ENCODE results near the gene PTGES2. TPM values are rescaled to one million over a fixed set of nuclear protein-coding genes. Genes with fewer than 3 reads are reported as not detected.

The PTGES2 gene
- total RNA-seq = 10 to 100 TPM; 51.0 to 56.4 TPM

GRCh38 chr9:128127568-128127989 lies at the start of gene PTGES2:
TSS of gene PTGES2 (minus strand) at chr9:128127729. CDS start at chr9:128127717, 12 bp downstream.
- H3K4me3 Mint-ChIP-seq = peak within 1 kb of the TSS; percentile 95
- peaks cover 3% of the 10 kb centered on the region for H3K36me3 Mint-ChIP-seq
- CTCF ChIA-PET = interaction anchor here (1.9 kb wide), 1 partner anchor 10 kb away, joined by 17 read pairs; no protein-coding TSS in a partner anchor

GRCh38 chr9:128175726-128176125 lies 48.2 kb upstream of the PTGES2 start:
- Mint-ChIP-seq H3K4me3 (no peak overlapping the region), H3K4me1 (no peaks in the 10 kb centered on the region), H3K9me3 (ENCODE audit: low read depth) (peaks cover 6% of the 10 kb centered on the region), H3K27ac (no peak overlapping the region), H3K36me3 (peaks cover 35% of the 10 kb centered on the region), H3K27me3 (no peaks in the 10 kb centered on the region)
- DNase-seq (no peak), ATAC-seq (no peak)
- CTCF ChIA-PET = no interaction called here

More at GRCh38 chr9:128127568-128127989, at the start of gene PTGES2:
- DNase-seq (peak; percentile 84), ATAC-seq (peak; percentile 73)
- no peaks in the 10 kb centered on the region for H3K9me3 Mint-ChIP-seq (ENCODE audit: low read depth)
- peaks cover 28% of the 10 kb centered on the region for H3K4me1 Mint-ChIP-seq
- H3K27me3 Mint-ChIP-seq = peaks cover 8% of the 10 kb centered on the region
- H3K27ac Mint-ChIP-seq = peak within 1 kb of the TSS; percentile 96

GRCh38 chr9:128175102-128175563 lies 47.6 kb upstream of the PTGES2 start:
- ATAC-seq = no peak
- Mint-ChIP-seq H3K27me3 (no peaks in the 10 kb centered on the region), H3K4me1 (no peaks in the 10 kb centered on the region), H3K27ac (no peak overlapping the region), H3K9me3 (ENCODE audit: low read depth) (peaks cover 3% of the 10 kb centered on the region), H3K4me3 (no peak overlapping the region), H3K36me3 (peaks cover 29% of the 10 kb centered on the region)
- CTCF ChIA-PET = interaction anchor here (1.2 kb wide), 1 partner anchor 15 kb away, joined by 5 read pairs; no protein-coding TSS in a partner anchor
- DNase-seq = no peak

DNA sequence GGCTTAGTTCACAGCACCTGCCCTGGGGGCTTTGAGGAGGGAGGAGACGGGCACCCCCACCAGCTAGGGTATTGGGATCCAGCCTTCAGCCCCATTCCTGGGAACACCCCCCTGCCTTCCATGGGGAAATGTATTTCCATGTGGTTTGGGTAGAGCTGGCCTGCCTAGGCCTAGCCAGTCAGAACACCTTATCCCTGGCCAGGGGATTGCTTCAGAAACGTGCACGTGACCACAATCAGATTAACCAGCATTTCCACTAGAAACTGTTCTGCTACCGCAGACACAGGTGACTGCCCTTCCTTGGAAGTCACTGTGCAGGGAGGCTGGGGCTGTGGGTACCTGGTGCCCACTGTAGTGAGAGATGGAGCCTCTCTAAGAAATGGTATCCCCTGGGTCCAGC lies 46.5 kb upstream of the PTGES2 start:
- Mint-ChIP-seq H3K27ac (no peak overlapping the region), H3K4me3 (no peak overlapping the region), H3K36me3 (peaks cover 18% of the 10 kb centered on the region), H3K9me3 (ENCODE audit: low read depth) (no peaks in the 10 kb centered on the region), H3K27me3 (no peaks in the 10 kb centered on the region), H3K4me1 (no peaks in the 10 kb centered on the region)
- ATAC-seq = no peak
- no peak for DNase-seq
- CTCF ChIA-PET = interaction anchor here (1.1 to 1.2 kb wide), 2 partner anchors 16 to 44 kb away, joined by 3 to 5 read pairs; no protein-coding TSS in a partner anchor

GRCh38 chr9:128169925-128170324 lies 42.4 kb upstream of the PTGES2 start:
- ATAC-seq = no peak
- Mint-ChIP-seq H3K4me3 (no peak overlapping the region), H3K27me3 (no peaks in the 10 kb centered on the region), H3K36me3 (peaks cover 20% of the 10 kb centered on the region), H3K27ac (no peak overlapping the region), H3K9me3 (ENCODE audit: low read depth) (no peaks in the 10 kb centered on the region), H3K4me1 (no peaks in the 10 kb centered on the region)
- CTCF ChIA-PET = interaction anchor here (1.3 to 1.4 kb wide), 2 partner anchors 10 to 14 kb away, joined by 4 to 5 read pairs; partner anchors contain the start of gene BBLN
- DNase-seq = no peak

GRCh38 chr9:128169492-128169891 lies 42.0 kb upstream of the PTGES2 start:
- Mint-ChIP-seq H3K27ac (no peak overlapping the region), H3K9me3 (ENCODE audit: low read depth) (no peaks in the 10 kb centered on the region), H3K27me3 (no peaks in the 10 kb centered on the region), H3K4me3 (no peak overlapping the region), H3K36me3 (peaks cover 22% of the 10 kb centered on the region), H3K4me1 (no peaks in the 10 kb centered on the region)
- no peak for DNase-seq
- no peak for ATAC-seq
- CTCF ChIA-PET = interaction anchor here (1.4 kb wide), 1 partner anchor 14 kb away, joined by 5 read pairs; no protein-coding TSS in a partner anchor

GRCh38 chr9:128168731-128169308 lies 41.3 kb upstream of the PTGES2 start:
- H3K27ac Mint-ChIP-seq = no peak overlapping the region
- no peak overlapping the region for H3K4me3 Mint-ChIP-seq
- no peak for DNase-seq
- ATAC-seq = no peak
- H3K27me3 Mint-ChIP-seq = no peaks in the 10 kb centered on the region
- H3K9me3 Mint-ChIP-seq (ENCODE audit: low read depth) = no peaks in the 10 kb centered on the region
- CTCF ChIA-PET = interaction anchor here (0.7 to 1.4 kb wide), 2 partner anchors 15 to 239 kb away, joined by 3 to 5 read pairs; no protein-coding TSS in a partner anchor
- H3K4me1 Mint-ChIP-seq = no peaks in the 10 kb centered on the region
- peaks cover 26% of the 10 kb centered on the region for H3K36me3 Mint-ChIP-seq

- H3K27me3 Mint-ChIP-seq = no peaks in the 10 kb centered on the region
- CTCF ChIA-PET = no interaction called here
- H3K36me3 Mint-ChIP-seq = peaks cover 32% of the 10 kb centered on the region
- H3K9me3 Mint-ChIP-seq (ENCODE audit: low read depth) = no peaks in the 10 kb centered on the region
- no peak for DNase-seq
- no peak overlapping the region for H3K4me3 Mint-ChIP-seq
- H3K27ac Mint-ChIP-seq = no peak overlapping the region
- H3K4me1 Mint-ChIP-seq = no peaks in the 10 kb centered on the region
- ATAC-seq = no peak
These were observed 39.7 kb upstream of the PTGES2 start for GRCh38 chr9:128167209-128167608.

DNA sequence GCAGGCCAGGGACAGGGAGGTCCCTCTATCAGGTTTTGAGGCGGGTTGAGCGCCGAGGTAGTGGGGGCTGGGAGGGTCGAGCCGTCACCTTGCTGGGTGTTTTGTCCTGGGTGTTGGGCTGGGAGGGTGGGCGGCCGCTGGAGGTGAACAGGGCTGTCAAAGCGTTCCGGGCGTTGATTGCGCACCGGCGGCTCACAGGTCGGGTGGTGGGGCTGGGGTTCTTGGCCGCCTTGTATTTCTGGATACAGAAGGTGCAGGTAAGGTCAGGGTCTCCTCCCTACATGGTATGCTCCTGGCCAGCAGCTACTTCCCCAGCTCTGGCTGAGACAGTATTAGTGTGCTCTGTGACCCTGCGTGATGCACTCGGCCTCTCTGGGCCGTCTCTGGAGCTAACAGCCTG lies 38.6 kb upstream of the PTGES2 start:
- DNase-seq = no peak
- H3K9me3 Mint-ChIP-seq (ENCODE audit: low read depth) = no peaks in the 10 kb centered on the region
- CTCF ChIA-PET = no interaction called here
- H3K36me3 Mint-ChIP-seq = peaks cover 32% of the 10 kb centered on the region
- H3K4me3 Mint-ChIP-seq = no peak overlapping the region
- ATAC-seq = no peak
- peaks cover 2% of the 10 kb centered on the region for H3K4me1 Mint-ChIP-seq
- H3K27me3 Mint-ChIP-seq = no peaks in the 10 kb centered on the region
- H3K27ac Mint-ChIP-seq = no peak overlapping the region

DNA sequence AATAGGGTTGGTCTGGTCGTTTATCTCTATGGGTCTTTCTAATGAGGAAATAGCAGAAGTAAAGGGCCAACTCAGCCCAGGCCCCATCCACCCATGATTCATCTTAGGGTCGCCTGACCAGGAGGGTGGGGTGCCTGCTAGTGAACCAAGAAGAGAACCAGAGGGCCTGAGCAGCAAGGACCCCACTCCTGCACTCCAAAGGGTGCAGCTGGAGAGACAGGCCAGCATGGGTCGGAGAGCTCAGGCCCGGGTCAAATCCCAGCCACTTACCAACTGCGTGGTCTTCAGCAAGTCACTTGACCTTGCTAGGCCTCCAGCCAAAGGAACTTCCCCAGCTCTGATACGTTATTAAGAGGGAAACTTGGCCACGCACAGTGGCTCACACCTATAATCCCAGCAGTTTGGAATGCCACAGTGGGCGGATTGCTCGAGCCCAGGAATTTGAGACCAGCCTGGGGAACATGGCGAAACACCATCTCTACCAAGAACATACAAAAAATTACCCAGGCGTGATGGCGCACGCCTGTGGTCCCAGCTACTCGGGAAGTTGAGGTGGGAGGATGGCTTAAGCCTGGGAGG lies 36.9 kb upstream of the PTGES2 start:
- Mint-ChIP-seq H3K9me3 (ENCODE audit: low read depth) (no peaks in the 10 kb centered on the region), H3K27ac (no peak overlapping the region), H3K36me3 (peaks cover 32% of the 10 kb centered on the region)

DNA sequence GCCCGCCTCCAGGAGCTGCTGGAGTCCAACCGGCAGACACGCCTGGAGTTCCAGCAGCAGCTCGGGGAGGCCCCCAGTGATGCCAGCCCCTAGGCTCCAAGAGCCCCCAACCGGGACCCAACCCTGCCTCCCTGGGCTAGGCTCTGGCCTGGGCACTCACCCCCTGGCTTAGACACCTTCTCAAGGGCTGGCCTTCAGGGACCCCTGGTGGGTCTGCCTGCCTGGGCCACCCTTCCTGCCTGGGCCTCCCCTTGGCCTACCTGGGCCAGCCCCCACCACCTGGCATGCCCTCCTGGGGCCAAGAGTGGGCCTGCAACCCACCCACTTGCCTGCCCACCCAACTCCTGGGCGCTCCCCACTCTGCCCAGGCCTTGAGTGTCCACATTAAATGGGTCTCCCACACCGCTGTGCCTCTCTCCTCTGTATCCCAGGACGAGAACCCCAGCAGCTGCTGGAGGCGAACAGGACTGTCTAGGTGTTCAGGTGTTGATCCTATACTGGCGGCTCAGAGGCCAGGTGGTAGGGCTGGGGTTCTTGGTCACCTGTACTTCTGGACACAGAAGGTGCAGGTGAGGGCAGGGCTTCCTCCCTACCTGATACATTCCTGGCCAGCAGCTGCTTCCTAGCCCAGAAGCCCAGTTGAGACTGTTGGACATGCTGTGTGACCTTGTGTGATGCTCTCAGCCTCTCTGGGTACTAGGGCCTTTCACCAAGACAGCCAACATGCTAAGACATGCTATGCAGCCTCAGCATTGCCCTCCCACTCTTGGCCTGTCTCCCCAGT lies 36.2 kb upstream of the PTGES2 start:
- H3K9me3 Mint-ChIP-seq (ENCODE audit: low read depth) = no peaks in the 10 kb centered on the region
- CTCF ChIA-PET = no interaction called here
- no peak overlapping the region for H3K4me3 Mint-ChIP-seq
- peaks cover 30% of the 10 kb centered on the region for H3K36me3 Mint-ChIP-seq
- H3K27ac Mint-ChIP-seq = no peak overlapping the region
- H3K27me3 Mint-ChIP-seq = no peaks in the 10 kb centered on the region
- peaks cover 15% of the 10 kb centered on the region for H3K4me1 Mint-ChIP-seq
- no peak for DNase-seq
- no peak for ATAC-seq

More for the DNA sequence above, 36.9 kb upstream of the PTGES2 start:
- no peak for DNase-seq
- ATAC-seq = no peak
- CTCF ChIA-PET = no interaction called here
- no peaks in the 10 kb centered on the region for H3K27me3 Mint-ChIP-seq
- peaks cover 10% of the 10 kb centered on the region for H3K4me1 Mint-ChIP-seq
- no peak overlapping the region for H3K4me3 Mint-ChIP-seq

- Mint-ChIP-seq H3K9me3 (ENCODE audit: low read depth) (no peaks in the 10 kb centered on the region), H3K36me3 (peaks cover 27% of the 10 kb centered on the region), H3K27ac (no peak overlapping the region), H3K4me1 (peaks cover 15% of the 10 kb centered on the region), H3K27me3 (no peaks in the 10 kb centered on the region), H3K4me3 (no peak overlapping the region)
- no peak for DNase-seq
- no peak for ATAC-seq
- CTCF ChIA-PET = no interaction called here
These were observed 35.5 kb upstream of the PTGES2 start for GRCh38 chr9:128163027-128163515.
